Measurements from ENCODE around the gene TBC1D20. TPM values are rescaled to one million over a fixed set of nuclear protein-coding genes. Genes with fewer than 3 reads are reported as not detected.

TBC1D20 gene
- total RNA-seq, 1 experiment from 2014 or later, result 32.3 TPM

GRCh38 chr20:404088-404487, 58.2 kb downstream of the TBC1D20 start:
- Histone ChIP-seq H3K36me3 (ENCODE audit: control insufficient read depth in 1 of 2, insufficient read depth in 2 of 2, low read length in 2 of 2) (no peaks in the 10 kb centered on the region), H4K20me1 (ENCODE audit: insufficient read depth) (no peaks in the 10 kb centered on the region), H3K9me3 (ENCODE audit: control insufficient read depth in 1 of 2, insufficient read depth in 1 of 2, low read depth in 1 of 2, low read length in 2 of 2) (peaks cover 0 to 6% of the 10 kb centered on the region in 2 experiments; a peak in 1 of 4 replicates), H3K4me3 (replicated peaks in 1 of 2; ENCODE audit: low read depth in 1 of 2, low read length in 2 of 2) (no peak overlapping the region), H3K79me2 (ENCODE audit: insufficient read depth, low read length) (peaks cover 10% of the 10 kb centered on the region), H2AFZ (ENCODE audit: low read depth, low read length, poor library complexity, severe bottlenecking) (no peak overlapping the region), H3K4me1 (ENCODE audit: control insufficient read depth in 1 of 2, insufficient read depth in 2 of 2, low read length in 2 of 2) (peaks cover 22 to 44% of the 10 kb centered on the region in 2 experiments), H3K4me2 (ENCODE audit: low read length) (no peak overlapping the region), H3K9ac (ENCODE audit: low read length) (no peak overlapping the region), H3K9me2 (ENCODE audit: insufficient read depth) (no peaks in the 10 kb centered on the region), H3K27me3 (ENCODE audit: insufficient read depth, low read length) (no peaks in the 10 kb centered on the region), H3K27ac (ENCODE audit: low read depth, low read length) (no peak overlapping the region)
- TF ChIP-seq RAD21 (IDR thresholded peaks at IDR 0.05; ENCODE audit: low read depth) (no peak), POLR2AphosphoS5 (IDR thresholded peaks at IDR 0.05; ENCODE audit: low read depth, low read length) (no peak), ATF3 (IDR thresholded peaks at IDR 0.05) (no peak), EZH2 (IDR thresholded peaks at IDR 0.05) (no peak), CBX3 (IDR thresholded peaks at IDR 0.05; ENCODE audit: low read depth) (no peak), ZFX (IDR thresholded peaks at IDR 0.05) (no peak), SP1 (IDR thresholded peaks at IDR 0.05; ENCODE audit: low read depth) (no peak), ZNF274 (IDR thresholded peaks at IDR 0.05; ENCODE audit: low read depth, low read length) (no peak), FOSL1 (IDR thresholded peaks at IDR 0.05; ENCODE audit: low read depth) (no peak), ELF1 (IDR thresholded peaks at IDR 0.05; ENCODE audit: borderline replicate concordance, low read depth) (no peak), TCF7L2 (IDR thresholded peaks at IDR 0.05; ENCODE audit: borderline replicate concordance, extremely low read depth, insufficient read depth, insufficient read length) (no peak)
- TF ChIP-seq, protein P1, sequence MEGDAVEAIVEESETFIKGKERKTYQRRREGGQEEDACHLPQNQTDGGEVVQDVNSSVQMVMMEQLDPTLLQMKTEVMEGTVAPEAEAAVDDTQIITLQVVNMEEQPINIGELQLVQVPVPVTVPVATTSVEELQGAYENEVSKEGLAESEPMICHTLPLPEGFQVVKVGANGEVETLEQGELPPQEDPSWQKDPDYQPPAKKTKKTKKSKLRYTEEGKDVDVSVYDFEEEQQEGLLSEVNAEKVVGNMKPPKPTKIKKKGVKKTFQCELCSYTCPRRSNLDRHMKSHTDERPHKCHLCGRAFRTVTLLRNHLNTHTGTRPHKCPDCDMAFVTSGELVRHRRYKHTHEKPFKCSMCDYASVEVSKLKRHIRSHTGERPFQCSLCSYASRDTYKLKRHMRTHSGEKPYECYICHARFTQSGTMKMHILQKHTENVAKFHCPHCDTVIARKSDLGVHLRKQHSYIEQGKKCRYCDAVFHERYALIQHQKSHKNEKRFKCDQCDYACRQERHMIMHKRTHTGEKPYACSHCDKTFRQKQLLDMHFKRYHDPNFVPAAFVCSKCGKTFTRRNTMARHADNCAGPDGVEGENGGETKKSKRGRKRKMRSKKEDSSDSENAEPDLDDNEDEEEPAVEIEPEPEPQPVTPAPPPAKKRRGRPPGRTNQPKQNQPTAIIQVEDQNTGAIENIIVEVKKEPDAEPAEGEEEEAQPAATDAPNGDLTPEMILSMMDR (IDR thresholded peaks at IDR 0.05 in 2 of 3, conservative IDR thresholded peaks at IDR 0.05 in 1 of 3; ENCODE audit: borderline replicate concordance in 1 of 3, insufficient read depth in 1 of 3, low read depth in 2 of 3, low read length in 2 of 3), result no peak
- ChIA-PET POLR2A (interaction anchor here (19.5 kb wide), 1 partner anchor 30 kb away, joined by 639 read pairs; the partner anchor contains the start of gene TRIB3), CTCF (no interaction called here), RAD21 (ENCODE audit: low non-redundant PET in 1 of 2, low total read pairs in 2 of 2, uncharacterized antibody in 2 of 2, unreplicated experiment in 2 of 2) (no interaction called here)
- no peak for DNase-seq (ENCODE audit: low read depth, low spot score)
- BruUV-seq (replicated peaks), result no TSS peak
- intact Hi-C loops (cut with micrococcal nuclease), result loop anchor here (5.0 kb wide), 1 partner anchor 42 kb away; no protein-coding TSS in a partner anchor
- ATAC-seq, result no peak
